ENCODE results near the gene IFI27L2.

Gene IFI27L2

GRCh38 chr14:94143239-94143638 lies 13.8 kb upstream of the IFI27L2 start:
- POLR2A ChIA-PET = no interaction called here
- DNase-seq (ENCODE audit: extremely low spot score) = no peak

DNA sequence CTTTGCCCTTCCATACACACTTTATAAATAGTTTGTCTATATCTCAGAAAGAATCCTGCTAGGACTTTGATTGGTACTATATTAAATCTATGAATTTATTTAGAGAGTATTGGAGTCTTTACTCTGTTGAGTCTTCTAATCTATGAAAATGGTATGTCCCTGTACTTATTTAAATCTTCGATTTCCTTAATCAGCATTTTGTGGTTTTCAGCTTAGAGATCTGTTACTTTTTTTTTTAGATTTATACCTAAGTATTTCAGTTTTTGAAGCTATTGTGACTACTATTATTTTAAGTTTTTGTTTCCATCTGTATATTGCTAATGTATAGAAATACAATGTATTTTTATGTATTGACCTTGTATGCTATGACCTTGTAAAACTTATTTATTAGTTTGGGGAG lies 13.4 kb upstream of the IFI27L2 start:
- ChIA-PET CTCF (interaction anchor here (1.0 to 8.8 kb wide), 13 partner anchors 10 to 488 kb away, joined by 3 to 182 read pairs (median 4); partner anchors contain the start of genes OTUB2 and PPP4R4), POLR2A (no interaction called here)

More at GRCh38 chr14:94143239-94143638, 13.8 kb upstream of the IFI27L2 start:
- CTCF ChIA-PET = interaction anchor here (1.0 to 8.8 kb wide), 13 partner anchors 10 to 489 kb away, joined by 3 to 182 read pairs (median 4); partner anchors contain the start of genes OTUB2 and PPP4R4
- TF ChIP-seq, protein P1, sequence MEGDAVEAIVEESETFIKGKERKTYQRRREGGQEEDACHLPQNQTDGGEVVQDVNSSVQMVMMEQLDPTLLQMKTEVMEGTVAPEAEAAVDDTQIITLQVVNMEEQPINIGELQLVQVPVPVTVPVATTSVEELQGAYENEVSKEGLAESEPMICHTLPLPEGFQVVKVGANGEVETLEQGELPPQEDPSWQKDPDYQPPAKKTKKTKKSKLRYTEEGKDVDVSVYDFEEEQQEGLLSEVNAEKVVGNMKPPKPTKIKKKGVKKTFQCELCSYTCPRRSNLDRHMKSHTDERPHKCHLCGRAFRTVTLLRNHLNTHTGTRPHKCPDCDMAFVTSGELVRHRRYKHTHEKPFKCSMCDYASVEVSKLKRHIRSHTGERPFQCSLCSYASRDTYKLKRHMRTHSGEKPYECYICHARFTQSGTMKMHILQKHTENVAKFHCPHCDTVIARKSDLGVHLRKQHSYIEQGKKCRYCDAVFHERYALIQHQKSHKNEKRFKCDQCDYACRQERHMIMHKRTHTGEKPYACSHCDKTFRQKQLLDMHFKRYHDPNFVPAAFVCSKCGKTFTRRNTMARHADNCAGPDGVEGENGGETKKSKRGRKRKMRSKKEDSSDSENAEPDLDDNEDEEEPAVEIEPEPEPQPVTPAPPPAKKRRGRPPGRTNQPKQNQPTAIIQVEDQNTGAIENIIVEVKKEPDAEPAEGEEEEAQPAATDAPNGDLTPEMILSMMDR (IDR thresholded peaks at IDR 0.05; ENCODE audit: control extremely low read depth, extremely low read depth, low read depth, missing control alignments) = peak; percentile 26

GRCh38 chr14:94142247-94142646 lies 12.8 kb upstream of the IFI27L2 start:
- ChIA-PET CTCF (interaction anchor here (1.0 to 8.8 kb wide), 13 partner anchors 9 to 202 kb away, joined by 3 to 182 read pairs (median 4); partner anchors contain the start of genes OTUB2 and PPP4R4), POLR2A (no interaction called here)
- DNase-seq (ENCODE audit: extremely low spot score) = no peak
- TF ChIP-seq, protein P1 (IDR thresholded peaks at IDR 0.05; ENCODE audit: control extremely low read depth, extremely low read depth, low read depth, missing control alignments) = no peak

More for the DNA sequence above, 13.4 kb upstream of the IFI27L2 start:
- TF ChIP-seq, protein P1 (IDR thresholded peaks at IDR 0.05; ENCODE audit: control extremely low read depth, extremely low read depth, low read depth, missing control alignments) = no peak
- DNase-seq (ENCODE audit: extremely low spot score) = no peak

- no peak for DNase-seq (ENCODE audit: extremely low spot score)
- CTCF ChIA-PET = interaction anchor here (1.0 to 8.8 kb wide), 6 partner anchors 9 to 104 kb away, joined by 3 to 182 read pairs (median 14); partner anchors contain the start of gene IFI27L2
- POLR2A ChIA-PET = no interaction called here
- TF ChIP-seq, protein P1 (IDR thresholded peaks at IDR 0.05; ENCODE audit: control extremely low read depth, extremely low read depth, low read depth, missing control alignments) = no peak
Measured at GRCh38 chr14:94139421-94139820, 10.0 kb upstream of the IFI27L2 start.

GRCh38 chr14:94139006-94139405 lies 9.6 kb upstream of the IFI27L2 start:
- ChIA-PET POLR2A (no interaction called here), CTCF (interaction anchor here (0.9 to 8.8 kb wide), 6 partner anchors 13 to 104 kb away, joined by 3 to 182 read pairs (median 14); partner anchors contain the start of gene IFI27L2)
- TF ChIP-seq, protein P1 (IDR thresholded peaks at IDR 0.05; ENCODE audit: control extremely low read depth, extremely low read depth, low read depth, missing control alignments) = no peak
- DNase-seq (ENCODE audit: extremely low spot score) = no peak

GRCh38 chr14:94138251-94138650 lies 8.8 kb upstream of the IFI27L2 start:
- ChIA-PET CTCF (interaction anchor here (0.9 to 8.8 kb wide), 13 partner anchors 10 to 484 kb away, joined by 3 to 182 read pairs (median 12); partner anchors contain the start of gene IFI27L2), POLR2A (no interaction called here)
- DNase-seq (ENCODE audit: extremely low spot score) = no peak
- TF ChIP-seq, protein P1 (IDR thresholded peaks at IDR 0.05; ENCODE audit: control extremely low read depth, extremely low read depth, low read depth, missing control alignments) = no peak
